ENCODE data around the gene CCDC188. TPM values are rescaled to one million over a fixed set of nuclear protein-coding genes. Genes with fewer than 3 reads are reported as not detected.
A peak's percentile ranks its signal among the peaks of the same experiment; 100 is the strongest.

The CCDC188 gene
- total RNA-seq, 1 donor from 2014 or later: not detected

GRCh38 chr22:20128902-20129746 lies 21.7 kb downstream of the CCDC188 start:
- Mint-ChIP-seq H3K4me3 (ENCODE audit: unreplicated experiment) (no peak overlapping the region), H3K27me3 (ENCODE audit: unreplicated experiment) (peaks cover 11% of the 10 kb centered on the region), H3K27ac (ENCODE audit: unreplicated experiment) (no peak overlapping the region), H3K36me3 (ENCODE audit: low read depth, unreplicated experiment) (peaks cover 14% of the 10 kb centered on the region), H3K9me3 (ENCODE audit: unreplicated experiment) (no peaks in the 10 kb centered on the region), H3K4me1 (ENCODE audit: unreplicated experiment) (no peaks in the 10 kb centered on the region)
- DNase-seq (ENCODE audit: low spot score): peak; percentile 38
- TF ChIP-seq, protein P1, sequence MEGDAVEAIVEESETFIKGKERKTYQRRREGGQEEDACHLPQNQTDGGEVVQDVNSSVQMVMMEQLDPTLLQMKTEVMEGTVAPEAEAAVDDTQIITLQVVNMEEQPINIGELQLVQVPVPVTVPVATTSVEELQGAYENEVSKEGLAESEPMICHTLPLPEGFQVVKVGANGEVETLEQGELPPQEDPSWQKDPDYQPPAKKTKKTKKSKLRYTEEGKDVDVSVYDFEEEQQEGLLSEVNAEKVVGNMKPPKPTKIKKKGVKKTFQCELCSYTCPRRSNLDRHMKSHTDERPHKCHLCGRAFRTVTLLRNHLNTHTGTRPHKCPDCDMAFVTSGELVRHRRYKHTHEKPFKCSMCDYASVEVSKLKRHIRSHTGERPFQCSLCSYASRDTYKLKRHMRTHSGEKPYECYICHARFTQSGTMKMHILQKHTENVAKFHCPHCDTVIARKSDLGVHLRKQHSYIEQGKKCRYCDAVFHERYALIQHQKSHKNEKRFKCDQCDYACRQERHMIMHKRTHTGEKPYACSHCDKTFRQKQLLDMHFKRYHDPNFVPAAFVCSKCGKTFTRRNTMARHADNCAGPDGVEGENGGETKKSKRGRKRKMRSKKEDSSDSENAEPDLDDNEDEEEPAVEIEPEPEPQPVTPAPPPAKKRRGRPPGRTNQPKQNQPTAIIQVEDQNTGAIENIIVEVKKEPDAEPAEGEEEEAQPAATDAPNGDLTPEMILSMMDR (IDR thresholded peaks at IDR 0.05; ENCODE audit: unreplicated experiment): no peak

GRCh38 chr22:20128619-20128901 lies 22.3 kb downstream of the CCDC188 start:
- H3K4me1 Mint-ChIP-seq (ENCODE audit: unreplicated experiment): no peaks in the 10 kb centered on the region
- DNase-seq (ENCODE audit: low spot score): no peak
- no peaks in the 10 kb centered on the region for H3K9me3 Mint-ChIP-seq (ENCODE audit: unreplicated experiment)
- no peak overlapping the region for H3K4me3 Mint-ChIP-seq (ENCODE audit: unreplicated experiment)
- TF ChIP-seq, protein P1 (IDR thresholded peaks at IDR 0.05; ENCODE audit: unreplicated experiment): no peak
- H3K27ac Mint-ChIP-seq (ENCODE audit: unreplicated experiment): no peak overlapping the region
- H3K27me3 Mint-ChIP-seq (ENCODE audit: unreplicated experiment): peaks cover 13% of the 10 kb centered on the region
- peaks cover 14% of the 10 kb centered on the region for H3K36me3 Mint-ChIP-seq (ENCODE audit: low read depth, unreplicated experiment)

DNA sequence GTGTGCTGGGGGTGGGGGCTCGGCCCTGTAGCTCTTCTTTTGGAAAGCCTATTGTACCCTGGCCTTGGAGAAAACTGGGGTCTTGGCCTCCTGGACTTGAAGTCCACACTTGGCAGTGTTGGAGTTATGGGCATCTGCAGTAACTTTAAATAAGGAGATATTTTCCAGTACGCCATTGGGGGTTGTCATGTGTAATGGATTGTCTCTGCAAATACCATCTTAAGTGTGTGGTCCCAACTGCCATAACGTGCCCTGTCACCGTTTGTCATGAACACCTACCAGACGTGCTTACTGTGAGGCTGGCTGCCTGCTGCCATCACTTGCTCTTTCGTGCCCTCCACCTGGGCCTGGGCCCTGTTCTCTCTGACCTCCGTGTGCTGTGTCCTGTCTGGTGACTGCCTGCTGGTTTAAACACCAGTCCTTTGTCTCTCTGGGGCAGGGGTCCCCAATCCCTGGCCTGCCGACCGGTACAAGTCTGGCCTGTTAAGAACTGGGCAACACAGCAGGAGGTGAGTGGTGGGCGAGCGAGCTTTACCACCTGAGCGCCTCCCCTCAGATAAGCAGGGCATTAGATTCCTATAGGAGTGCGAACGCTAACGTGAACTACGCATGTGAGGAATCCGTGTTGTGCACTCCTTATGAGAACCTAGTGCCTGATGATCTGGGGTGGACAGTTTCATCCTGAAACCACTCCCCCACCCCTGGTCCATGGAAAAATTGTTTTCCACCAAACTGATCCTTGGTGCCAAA lies 22.8 kb downstream of the CCDC188 start:
- no peak overlapping the region for H3K4me3 Mint-ChIP-seq (ENCODE audit: unreplicated experiment)
- no peak for DNase-seq (ENCODE audit: low spot score)
- no peaks in the 10 kb centered on the region for H3K4me1 Mint-ChIP-seq (ENCODE audit: unreplicated experiment)
- H3K27ac Mint-ChIP-seq (ENCODE audit: unreplicated experiment): no peak overlapping the region
- H3K27me3 Mint-ChIP-seq (ENCODE audit: unreplicated experiment): peaks cover 13% of the 10 kb centered on the region
- H3K9me3 Mint-ChIP-seq (ENCODE audit: unreplicated experiment): no peaks in the 10 kb centered on the region
- TF ChIP-seq, protein P1 (IDR thresholded peaks at IDR 0.05; ENCODE audit: unreplicated experiment): no peak
- peaks cover 14% of the 10 kb centered on the region for H3K36me3 Mint-ChIP-seq (ENCODE audit: low read depth, unreplicated experiment)

GRCh38 chr22:20127318-20127868 lies 23.5 kb downstream of the CCDC188 start:
- H3K4me3 Mint-ChIP-seq (ENCODE audit: unreplicated experiment): no peak overlapping the region
- peaks cover 13% of the 10 kb centered on the region for H3K27me3 Mint-ChIP-seq (ENCODE audit: unreplicated experiment)
- no peak overlapping the region for H3K27ac Mint-ChIP-seq (ENCODE audit: unreplicated experiment)
- DNase-seq (ENCODE audit: low spot score): no peak
- no peaks in the 10 kb centered on the region for H3K9me3 Mint-ChIP-seq (ENCODE audit: unreplicated experiment)
- H3K36me3 Mint-ChIP-seq (ENCODE audit: low read depth, unreplicated experiment): peaks cover 15% of the 10 kb centered on the region
- no peaks in the 10 kb centered on the region for H3K4me1 Mint-ChIP-seq (ENCODE audit: unreplicated experiment)
- TF ChIP-seq, protein P1 (IDR thresholded peaks at IDR 0.05; ENCODE audit: unreplicated experiment): no peak

Measured in endothelial cell (in vitro differentiated cells).